Stimulated activated naive CD8-positive, alpha-beta T cell treated with anti-CD3 and anti-CD28 coated beads, Interleukin-15, Interleukin-2, amounts not matched to agents 100 U/mL and 50 U/mL, for 24 hours (primary cell): ENCODE data around the gene PPP1R15A.
"Not testable (repeated sequence)": the region's sequence is repeated elsewhere in the genome, so short reads cannot be mapped to it uniquely, and the experiment has no call there.

Experiments used
- ATAC-seq: fragments of 150-1000 bp; cut with Tn5 transposase; one replicate; pipeline ENCODE4 v1.10.0; 2021
- DNase-seq: peaks from one replicate; pipeline ENCODE4 v3.0.0; 2021

The PPP1R15A gene

DNA sequence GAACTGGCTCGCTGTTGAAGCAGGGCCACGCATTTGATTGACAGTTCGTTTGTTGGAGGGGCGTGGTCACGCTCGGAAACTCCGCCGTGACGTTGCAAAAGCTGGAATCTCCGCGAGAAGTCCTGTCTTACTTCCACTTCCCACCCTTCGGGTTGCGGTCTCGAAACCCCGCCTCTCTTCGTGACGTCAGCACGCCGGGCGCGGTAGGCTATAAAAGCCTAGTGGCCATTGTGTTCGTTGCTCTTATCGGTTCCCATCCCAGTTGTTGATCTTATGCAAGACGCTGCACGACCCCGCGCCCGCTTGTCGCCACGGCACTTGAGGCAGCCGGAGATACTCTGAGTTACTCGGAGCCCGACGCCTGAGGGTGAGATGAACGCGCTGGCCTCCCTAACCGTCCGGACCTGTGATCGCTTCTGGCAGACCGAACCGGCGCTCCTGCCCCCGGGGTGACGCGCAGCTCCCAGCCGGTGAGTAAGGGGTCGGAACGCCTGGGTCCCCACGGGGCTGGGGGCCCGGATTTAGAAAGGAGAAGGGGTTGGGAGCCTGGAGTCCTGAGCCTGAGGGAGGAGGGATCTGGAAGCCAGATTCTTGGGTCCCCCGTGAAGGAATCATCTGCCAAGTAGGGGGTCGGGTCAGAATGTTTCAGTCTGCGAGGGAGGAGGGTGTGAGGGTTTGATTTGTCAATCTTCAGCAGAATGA, at the start of gene PPP1R15A:
Gene PPP1R15A (plus strand): TSS at position 240 of the 702 bp plus-strand sequence. CDS start 813 bp downstream, outside the sequence.
- ATAC-seq: peak; percentile 50
- DNase-seq: peak; percentile 99

DNA sequence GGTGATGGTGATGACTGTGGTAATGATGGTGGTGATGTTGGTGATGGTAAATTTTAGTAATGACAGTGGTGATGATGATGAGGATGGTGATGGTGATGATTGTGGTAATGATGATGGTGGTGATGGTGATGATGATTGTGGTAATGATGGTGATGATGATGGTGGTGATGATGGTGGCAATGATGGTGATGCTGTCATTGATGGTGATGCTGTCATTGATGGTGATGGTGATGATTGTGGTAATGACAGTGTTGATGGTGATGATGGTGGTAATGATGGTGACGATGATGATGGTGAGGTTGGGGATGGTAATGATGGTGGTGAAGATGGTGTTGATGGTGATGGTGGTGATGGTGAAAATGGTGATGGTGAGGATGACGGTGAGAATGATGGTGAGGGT, 49.7 kb upstream of the PPP1R15A start:
- ATAC-seq (no peak), DNase-seq (no peak)

GRCh38 chr19:48826606-48827020, 45.6 kb upstream of the PPP1R15A start:
- DNase-seq (no peak), ATAC-seq (no peak)

DNA sequence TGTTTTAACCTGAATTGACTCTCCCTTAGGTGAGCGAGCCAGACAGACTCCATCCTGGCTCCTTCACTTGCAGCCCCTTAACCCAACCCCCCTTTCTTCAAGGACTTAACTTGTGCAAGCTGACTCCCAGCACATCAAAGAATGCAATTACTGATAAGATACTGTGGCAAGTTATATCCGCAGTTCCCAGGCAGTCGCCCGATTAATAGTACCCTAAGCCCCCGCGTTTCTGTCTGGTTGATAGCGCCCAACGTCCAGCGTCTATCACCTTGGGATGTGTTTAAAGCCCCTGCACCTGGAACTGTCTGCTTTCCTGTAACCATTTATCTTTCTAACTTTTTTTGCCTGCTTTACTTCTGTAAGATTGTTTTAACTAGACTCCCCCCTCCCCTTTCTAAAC, 42.1 kb upstream of the PPP1R15A start:
- no peak for DNase-seq
- no peak for ATAC-seq

DNA sequence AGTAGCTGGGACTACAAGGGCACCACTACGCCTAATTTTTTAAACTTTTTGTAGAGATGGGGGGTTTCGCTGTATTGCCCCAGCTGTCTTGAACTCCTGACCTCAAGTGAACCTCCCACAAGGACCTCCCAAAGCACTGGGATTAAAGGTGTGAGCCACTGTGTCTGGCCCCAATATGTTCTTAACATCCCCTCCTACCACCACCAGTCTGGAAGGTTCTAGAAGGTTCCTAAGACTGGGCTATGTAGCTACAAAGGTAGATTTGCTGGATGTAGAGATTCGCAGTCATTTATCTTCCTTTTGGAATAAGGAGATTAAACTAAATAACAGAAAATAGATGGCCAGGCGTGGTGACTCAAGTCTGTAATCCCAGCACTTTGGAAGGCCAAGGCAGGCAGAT, 41.3 kb upstream of the PPP1R15A start:
- DNase-seq: no peak
- no peak for ATAC-seq

DNA sequence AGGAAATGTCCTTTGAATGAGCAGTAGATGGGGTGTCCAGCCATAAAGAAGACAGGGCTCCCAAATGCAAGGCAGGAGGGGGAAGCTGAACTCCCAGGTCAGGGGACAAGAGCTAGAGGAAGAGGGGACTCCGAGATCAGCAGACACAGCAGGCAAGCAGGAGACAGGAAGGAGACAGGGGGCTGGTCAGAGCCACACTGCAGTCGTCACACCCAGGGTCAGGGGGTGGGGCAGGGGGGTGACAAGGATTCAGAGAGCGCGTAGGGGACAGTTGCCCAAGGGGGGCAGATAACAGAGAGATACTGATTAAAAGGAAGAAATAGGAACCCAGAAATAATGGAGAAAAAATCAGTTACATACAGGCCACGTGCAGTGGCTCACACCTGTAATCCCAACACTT, 39.2 kb upstream of the PPP1R15A start:
- DNase-seq (no peak), ATAC-seq (no peak)

- no peak for DNase-seq
Measured at GRCh38 chr19:48833977-48834376, 38.2 kb upstream of the PPP1R15A start.

DNA sequence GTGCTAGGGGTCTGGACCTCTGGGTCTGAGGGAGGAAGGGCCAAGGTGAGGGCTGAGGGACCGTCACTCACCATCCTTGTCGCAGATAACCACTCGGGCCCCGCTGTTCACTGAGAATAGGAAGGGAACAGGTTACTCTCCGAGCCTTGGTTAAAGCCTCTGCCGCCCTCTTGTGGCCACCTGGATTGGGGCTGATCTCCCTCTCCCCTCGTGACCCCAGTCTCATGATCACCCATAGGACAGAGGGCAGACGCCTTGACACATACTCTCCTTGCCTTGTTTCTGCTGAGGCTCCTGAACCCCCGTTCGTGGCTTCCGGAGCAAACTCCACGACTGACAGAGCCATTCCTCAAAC, 36.5 kb upstream of the PPP1R15A start:
- peak; percentile 98 for DNase-seq
- peak; percentile 97 for ATAC-seq

More at GRCh38 chr19:48833977-48834376, 38.2 kb upstream of the PPP1R15A start:
- no peak for ATAC-seq

DNA sequence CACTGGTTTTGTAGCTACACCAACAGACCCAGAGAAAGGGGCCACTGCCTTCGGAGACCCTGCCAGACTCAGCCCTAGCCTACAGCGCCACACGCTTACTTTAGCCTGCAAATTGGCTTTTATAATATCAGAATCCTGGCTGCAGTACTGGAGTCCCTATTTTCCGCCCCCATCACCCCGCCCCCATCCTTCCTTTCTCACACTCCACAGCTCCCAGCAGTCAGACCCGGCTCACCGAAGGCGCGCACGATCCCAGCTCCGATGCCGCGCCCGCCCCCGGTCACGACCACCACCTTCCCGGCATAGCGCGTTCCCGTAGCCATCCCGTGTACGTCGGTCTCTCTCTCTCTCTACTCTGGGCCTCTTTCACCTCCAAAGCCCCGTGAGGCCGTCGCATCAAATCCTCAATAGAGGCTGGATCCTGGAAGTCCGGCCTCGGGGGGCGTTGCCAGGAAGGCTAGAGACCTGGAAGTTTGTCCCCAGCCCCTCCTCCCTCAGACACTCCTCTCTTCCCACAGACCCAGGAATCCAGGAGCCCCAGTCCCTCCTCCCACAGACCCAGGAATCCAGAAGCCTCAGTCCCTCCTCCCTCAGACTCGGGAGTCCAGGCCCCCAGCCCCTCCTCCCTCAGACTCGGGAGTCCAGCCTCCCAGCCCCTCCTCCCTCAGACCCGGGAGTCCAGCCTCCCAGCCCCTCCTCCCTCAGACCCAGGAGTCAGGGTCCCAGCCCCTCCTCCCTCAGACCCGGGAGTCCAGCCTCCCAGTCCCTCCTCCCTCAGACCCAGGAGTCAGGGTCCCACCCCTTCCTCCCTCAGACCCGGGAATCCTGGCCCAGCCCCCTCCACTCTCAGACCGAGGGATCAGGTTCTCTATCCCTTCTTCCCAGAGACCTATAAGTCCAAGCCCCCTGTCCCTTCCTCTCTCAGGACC, 35.9 kb upstream of the PPP1R15A start, which contains the start of gene HSD17B14:
Gene HSD17B14 (minus strand): TSS at position 403 of the 929 bp plus-strand sequence. CDS start 80 bp downstream, at position 323.
- peak; percentile 7 for ATAC-seq
- DNase-seq: peak; percentile 12

GRCh38 chr19:48837051-48837524, 35.1 kb upstream of the PPP1R15A start:
- DNase-seq (peak; percentile 91), ATAC-seq (peak; percentile 89)

GRCh38 chr19:48837687-48838086, 34.5 kb upstream of the PPP1R15A start:
- no peak for ATAC-seq
- no peak for DNase-seq

- no peak for ATAC-seq
Measured at GRCh38 chr19:48841047-48841446, 31.2 kb upstream of the PPP1R15A start.

DNA sequence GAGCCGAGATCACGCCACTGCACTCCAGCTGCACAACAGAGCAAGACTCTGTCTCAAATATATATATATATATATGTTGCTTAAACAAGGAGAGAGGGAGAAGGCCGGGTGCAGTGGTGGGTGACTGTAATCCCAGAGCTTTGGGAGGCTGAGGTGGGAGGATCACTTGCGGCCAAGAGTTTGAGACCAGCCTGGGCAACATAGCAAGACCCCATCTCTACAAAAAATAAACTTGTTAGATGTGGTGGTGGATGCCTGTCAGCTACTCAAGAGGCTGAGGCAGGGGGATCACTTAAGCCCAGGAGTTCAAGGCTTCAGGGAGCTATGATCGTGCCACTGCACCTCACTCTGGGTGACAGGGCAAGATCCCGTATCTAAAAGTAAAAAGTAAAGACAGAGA, 30.6 kb upstream of the PPP1R15A start:
- ATAC-seq: no peak
- no peak for DNase-seq

More at GRCh38 chr19:48841047-48841446, 31.2 kb upstream of the PPP1R15A start:
- no peak for DNase-seq

GRCh38 chr19:48842789-48843162, 29.4 kb upstream of the PPP1R15A start:
- ATAC-seq (no peak), DNase-seq (peak; percentile 48)

DNA sequence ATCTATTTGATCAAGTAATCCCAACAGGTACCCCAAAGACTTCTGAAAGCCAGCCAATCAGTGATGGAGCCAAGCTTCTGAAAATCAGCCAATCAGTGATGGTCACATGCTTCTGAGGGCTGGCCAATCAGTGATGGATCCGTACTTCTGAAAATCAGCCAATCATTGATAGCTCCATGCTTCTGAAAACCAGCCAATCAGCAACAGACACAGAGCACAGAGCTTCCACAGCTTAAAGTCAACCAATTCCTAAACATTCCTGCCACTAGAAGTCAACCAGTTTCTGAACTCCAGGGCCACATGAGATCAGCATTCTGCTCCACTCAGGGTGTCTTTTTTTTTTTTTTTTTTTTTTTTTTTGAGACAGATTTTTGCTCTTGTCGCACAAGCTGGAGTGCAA, 27.7 kb upstream of the PPP1R15A start:
- ATAC-seq: no peak
- DNase-seq: no peak

DNA sequence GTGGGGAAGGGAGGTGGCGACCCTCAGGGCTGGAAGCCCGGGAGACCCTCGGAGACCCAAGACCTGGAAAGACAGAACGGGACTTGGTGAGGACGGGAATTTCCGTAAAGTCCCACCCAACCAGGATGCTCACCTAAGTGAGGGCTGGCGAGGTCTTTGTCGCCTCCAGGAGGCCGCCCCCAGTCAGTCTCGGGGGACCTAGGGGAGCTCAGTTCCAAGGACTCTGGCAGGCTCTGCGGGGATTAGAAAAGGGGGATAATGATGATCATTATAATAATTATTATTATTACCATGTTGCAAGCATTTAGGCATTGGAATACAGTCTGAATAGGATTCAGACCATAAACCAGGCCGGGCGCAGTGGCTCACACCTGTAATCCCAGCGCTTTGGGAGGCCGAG, 26.8 kb upstream of the PPP1R15A start:
- DNase-seq (no peak), ATAC-seq (no peak)

GRCh38 chr19:48846659-48847058, 25.6 kb upstream of the PPP1R15A start:
- not testable (repeated sequence) for DNase-seq, ATAC-seq

DNA sequence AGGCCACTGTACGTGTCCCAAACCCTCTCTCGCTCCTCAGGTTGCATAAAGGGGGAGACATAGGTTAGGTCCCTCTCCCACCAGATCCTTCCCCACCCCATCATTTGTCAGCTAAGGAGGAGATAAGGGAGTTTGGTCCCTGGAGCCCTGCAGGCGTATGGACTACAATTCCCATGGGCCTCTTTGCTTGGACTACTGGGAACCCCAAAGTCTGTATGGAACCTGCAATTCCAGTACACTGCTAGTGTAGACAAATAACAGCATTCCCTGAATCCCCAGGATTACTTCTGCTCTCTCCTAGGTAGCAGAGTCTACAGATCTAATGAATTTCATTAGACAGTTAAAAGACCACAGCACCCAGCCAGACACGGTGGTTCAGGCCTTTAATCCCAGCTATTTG, 19.9 kb upstream of the PPP1R15A start:
- no peak for ATAC-seq
- no peak for DNase-seq

- ATAC-seq (no peak), DNase-seq (no peak)
Measured at GRCh38 chr19:48853483-48853882, 18.7 kb upstream of the PPP1R15A start.

DNA sequence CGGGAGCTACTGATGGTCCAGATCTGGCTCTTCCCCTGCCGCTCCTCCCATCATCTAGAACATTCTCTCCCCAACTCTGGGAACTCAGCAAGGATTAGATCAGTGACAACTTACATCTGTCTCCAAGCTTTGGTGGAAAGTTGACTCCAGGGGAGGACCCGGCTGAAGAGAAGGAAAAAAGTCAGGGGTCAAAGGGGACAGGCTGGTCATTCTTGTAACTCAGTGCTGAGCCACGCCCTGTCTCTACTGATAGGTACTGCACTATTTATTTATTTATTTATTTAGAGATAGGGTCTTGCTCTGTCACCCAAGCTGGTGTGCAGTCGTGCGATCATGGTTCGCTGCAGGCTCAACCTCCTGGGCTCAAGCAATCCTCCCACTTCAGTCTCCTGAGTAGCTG, 18.1 kb upstream of the PPP1R15A start:
- ATAC-seq: no peak

DNA sequence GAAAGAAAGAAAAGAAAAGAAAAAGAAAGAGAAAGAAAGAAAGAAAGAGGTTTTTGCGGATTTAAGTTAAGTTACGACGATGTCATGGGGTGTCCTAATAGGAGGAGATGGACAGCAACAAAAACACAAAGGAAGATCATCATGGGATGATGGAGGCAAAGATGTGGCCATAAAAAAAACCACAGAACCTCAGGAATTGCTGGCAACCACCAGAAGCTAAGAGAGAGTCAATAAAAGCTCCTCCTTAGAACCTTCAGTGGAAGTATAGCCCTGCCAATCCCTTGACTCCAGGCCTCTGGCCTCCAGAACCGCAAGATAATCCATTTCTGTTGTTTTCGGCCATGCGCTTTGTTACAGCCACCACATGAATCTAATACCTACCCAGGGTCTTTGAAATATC, 15.3 kb upstream of the PPP1R15A start:
- ATAC-seq (no peak), DNase-seq (no peak)

More for the DNA sequence above, 18.1 kb upstream of the PPP1R15A start:
- no peak for DNase-seq

DNA sequence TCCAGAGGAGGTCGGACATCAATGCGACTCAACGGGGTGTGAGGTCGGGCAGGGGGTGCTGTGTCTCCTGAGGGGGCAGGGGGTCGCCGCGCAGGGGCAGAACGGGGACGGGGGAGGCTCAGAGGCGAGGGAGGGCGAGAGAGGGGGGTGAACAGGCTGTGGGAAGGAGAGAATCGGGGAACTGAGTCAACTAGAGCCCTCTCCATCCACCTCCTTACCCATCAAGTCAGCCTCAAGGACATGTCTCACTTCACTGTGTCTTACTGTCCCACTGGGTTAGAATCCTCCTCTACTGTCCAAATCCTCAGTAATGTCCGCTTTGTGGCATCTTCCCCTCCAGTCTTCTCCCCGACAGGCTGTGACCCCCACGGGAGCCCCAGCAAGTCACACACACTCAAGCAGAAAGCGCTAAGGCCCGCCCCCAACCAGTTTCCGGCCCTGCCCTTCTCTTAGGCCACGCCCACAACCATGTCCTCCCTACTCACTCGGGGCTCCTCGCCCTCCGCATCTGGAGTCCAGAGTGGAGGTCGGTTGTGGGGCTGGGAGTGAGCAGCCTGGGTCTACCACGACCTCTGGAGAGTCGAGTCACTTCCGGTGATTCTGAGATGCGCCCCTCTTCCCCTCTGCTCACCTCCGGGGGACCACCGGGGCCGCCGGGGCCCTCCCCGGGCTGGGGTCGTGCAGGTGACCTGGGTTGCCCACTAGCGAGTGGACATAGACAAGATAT, 13.1 kb upstream of the PPP1R15A start:
- DNase-seq: peak; percentile 85
- peak; percentile 92 for ATAC-seq
